ENCODE data around the gene C19orf25.

- no peak for TF ChIP-seq POLR2A (IDR thresholded peaks at IDR 0.05; ENCODE audit: low read depth)
- no peak for TF ChIP-seq EP300 (IDR thresholded peaks at IDR 0.05)
- TF ChIP-seq CTCF (IDR thresholded peaks at IDR 0.05): no peak
Measured at GRCh38 chr19:1510442-1510806, 31.4 kb upstream of the C19orf25 start.

Measured in esophagus muscularis mucosa (tissue), 4 donors.